Measurements from ENCODE around the gene HTRA3. TPM values are rescaled to one million over a fixed set of nuclear protein-coding genes. Genes with fewer than 3 reads are reported as not detected.

HTRA3 gene
- total RNA-seq, 1 experiment from 2014 or later: 2.3 TPM

DNA sequence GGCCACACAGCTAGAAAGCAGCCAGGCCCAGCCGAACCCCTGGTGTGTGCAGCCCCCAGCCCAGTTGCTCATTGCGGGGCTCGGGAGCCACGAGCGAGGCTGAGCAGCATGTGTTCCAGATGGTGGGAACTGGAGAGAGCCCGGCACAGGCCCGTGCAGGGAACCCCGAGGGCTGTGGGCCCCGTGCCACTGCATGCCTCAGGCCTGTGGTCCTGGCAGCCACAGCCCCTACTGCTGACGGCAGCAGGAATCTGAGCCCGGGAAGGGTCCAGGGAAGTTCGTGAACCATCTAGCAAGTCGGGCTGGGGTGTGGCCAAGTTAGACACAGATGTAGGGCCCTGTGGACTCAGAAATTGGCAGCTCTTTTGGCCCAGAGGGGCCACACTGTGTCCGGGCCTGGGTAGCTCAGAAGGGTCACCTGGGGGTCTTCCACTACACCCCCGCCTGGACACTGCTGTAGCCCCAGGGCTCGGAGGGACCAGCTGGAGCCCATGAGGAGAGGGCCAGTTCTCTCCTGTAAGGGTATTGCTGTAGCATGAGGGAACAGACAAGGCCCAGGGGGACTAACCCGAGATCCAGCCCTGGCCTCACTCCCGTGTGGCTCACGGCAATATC, 12.1 kb downstream of the HTRA3 start (continued):
- TF ChIP-seq ZNF532 (CRISPR knock-in tag; IDR thresholded peaks at IDR 0.05; ENCODE audit: borderline replicate concordance) (no peak), ZNF219 (CRISPR knock-in tag; IDR thresholded peaks at IDR 0.05; ENCODE audit: borderline replicate concordance) (no peak)
- TF ChIP-seq, protein P1, sequence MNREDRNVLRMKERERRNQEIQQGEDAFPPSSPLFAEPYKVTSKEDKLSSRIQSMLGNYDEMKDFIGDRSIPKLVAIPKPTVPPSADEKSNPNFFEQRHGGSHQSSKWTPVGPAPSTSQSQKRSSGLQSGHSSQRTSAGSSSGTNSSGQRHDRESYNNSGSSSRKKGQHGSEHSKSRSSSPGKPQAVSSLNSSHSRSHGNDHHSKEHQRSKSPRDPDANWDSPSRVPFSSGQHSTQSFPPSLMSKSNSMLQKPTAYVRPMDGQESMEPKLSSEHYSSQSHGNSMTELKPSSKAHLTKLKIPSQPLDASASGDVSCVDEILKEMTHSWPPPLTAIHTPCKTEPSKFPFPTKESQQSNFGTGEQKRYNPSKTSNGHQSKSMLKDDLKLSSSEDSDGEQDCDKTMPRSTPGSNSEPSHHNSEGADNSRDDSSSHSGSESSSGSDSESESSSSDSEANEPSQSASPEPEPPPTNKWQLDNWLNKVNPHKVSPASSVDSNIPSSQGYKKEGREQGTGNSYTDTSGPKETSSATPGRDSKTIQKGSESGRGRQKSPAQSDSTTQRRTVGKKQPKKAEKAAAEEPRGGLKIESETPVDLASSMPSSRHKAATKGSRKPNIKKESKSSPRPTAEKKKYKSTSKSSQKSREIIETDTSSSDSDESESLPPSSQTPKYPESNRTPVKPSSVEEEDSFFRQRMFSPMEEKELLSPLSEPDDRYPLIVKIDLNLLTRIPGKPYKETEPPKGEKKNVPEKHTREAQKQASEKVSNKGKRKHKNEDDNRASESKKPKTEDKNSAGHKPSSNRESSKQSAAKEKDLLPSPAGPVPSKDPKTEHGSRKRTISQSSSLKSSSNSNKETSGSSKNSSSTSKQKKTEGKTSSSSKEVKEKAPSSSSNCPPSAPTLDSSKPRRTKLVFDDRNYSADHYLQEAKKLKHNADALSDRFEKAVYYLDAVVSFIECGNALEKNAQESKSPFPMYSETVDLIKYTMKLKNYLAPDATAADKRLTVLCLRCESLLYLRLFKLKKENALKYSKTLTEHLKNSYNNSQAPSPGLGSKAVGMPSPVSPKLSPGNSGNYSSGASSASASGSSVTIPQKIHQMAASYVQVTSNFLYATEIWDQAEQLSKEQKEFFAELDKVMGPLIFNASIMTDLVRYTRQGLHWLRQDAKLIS (CRISPR knock-in tag; IDR thresholded peaks at IDR 0.05; ENCODE audit: borderline replicate concordance): no peak

DNA sequence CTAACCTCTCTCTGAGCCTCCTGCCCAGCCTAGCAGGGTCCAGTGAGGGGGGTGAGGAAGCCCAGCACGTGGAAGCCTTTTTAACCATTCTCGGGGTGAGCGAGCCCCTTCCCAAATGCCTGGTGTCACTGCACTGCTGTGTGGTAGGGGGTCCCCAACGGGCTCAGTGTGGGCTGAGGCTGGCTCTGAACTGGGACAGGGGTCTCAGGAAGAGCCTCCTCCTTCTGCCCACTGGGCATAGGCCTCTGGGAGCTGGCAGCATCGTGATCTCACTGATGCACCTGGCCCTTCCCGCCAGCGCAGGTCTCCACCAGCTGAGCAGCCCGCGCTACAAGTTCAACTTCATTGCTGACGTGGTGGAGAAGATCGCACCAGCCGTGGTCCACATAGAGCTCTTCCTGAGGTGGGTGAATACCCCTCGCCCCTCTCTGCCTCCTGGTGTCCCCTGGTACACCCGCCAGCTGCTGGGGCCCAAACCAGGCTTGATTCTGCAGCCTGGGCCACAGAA, 12.6 kb downstream of the HTRA3 start:
- no peaks in the 10 kb centered on the region for H3K36me3 Mint-ChIP-seq
- H3K27me3 Mint-ChIP-seq (ENCODE audit: low read depth): no peaks in the 10 kb centered on the region
- ChIA-PET POLR2A (no interaction called here), CTCF (interaction anchor here (1.1 to 1.5 kb wide), 2 partner anchors 15 to 105 kb away, joined by 5 to 7 read pairs; no protein-coding TSS in a partner anchor)
- DNase-seq (ENCODE audit: low spot score) (no peak), ATAC-seq (no peak)
- H3K9me3 Mint-ChIP-seq: no peaks in the 10 kb centered on the region
- no peak overlapping the region for H3K4me3 Mint-ChIP-seq
- no peaks in the 10 kb centered on the region for H3K4me1 Mint-ChIP-seq
- no peak for TF ChIP-seq ATF6 (CRISPR knock-in tag; IDR thresholded peaks at IDR 0.05)
- no peak for TF ChIP-seq GRHL2 (CRISPR knock-in tag; IDR thresholded peaks at IDR 0.05; ENCODE audit: insufficient replicate concordance, severe bottlenecking)
- TF ChIP-seq SMAD3 (CRISPR knock-in tag; IDR thresholded peaks at IDR 0.05; ENCODE audit: borderline replicate concordance): no peak
- TF ChIP-seq, protein P2, sequence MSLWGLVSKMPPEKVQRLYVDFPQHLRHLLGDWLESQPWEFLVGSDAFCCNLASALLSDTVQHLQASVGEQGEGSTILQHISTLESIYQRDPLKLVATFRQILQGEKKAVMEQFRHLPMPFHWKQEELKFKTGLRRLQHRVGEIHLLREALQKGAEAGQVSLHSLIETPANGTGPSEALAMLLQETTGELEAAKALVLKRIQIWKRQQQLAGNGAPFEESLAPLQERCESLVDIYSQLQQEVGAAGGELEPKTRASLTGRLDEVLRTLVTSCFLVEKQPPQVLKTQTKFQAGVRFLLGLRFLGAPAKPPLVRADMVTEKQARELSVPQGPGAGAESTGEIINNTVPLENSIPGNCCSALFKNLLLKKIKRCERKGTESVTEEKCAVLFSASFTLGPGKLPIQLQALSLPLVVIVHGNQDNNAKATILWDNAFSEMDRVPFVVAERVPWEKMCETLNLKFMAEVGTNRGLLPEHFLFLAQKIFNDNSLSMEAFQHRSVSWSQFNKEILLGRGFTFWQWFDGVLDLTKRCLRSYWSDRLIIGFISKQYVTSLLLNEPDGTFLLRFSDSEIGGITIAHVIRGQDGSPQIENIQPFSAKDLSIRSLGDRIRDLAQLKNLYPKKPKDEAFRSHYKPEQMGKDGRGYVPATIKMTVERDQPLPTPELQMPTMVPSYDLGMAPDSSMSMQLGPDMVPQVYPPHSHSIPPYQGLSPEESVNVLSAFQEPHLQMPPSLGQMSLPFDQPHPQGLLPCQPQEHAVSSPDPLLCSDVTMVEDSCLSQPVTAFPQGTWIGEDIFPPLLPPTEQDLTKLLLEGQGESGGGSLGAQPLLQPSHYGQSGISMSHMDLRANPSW (CRISPR knock-in tag; conservative IDR thresholded peaks at IDR 0.05; ENCODE audit: low read depth): no peak
- no peak for TF ChIP-seq TCF7 (CRISPR knock-in tag; IDR thresholded peaks at IDR 0.05; ENCODE audit: low read depth)
- no peak for TF ChIP-seq ZBTB21 (CRISPR knock-in tag; IDR thresholded peaks at IDR 0.05; ENCODE audit: borderline replicate concordance)
- TF ChIP-seq SP1 (CRISPR knock-in tag; conservative IDR thresholded peaks at IDR 0.05): no peak
- TF ChIP-seq KAT7 (CRISPR knock-in tag; IDR thresholded peaks at IDR 0.05; ENCODE audit: borderline replicate concordance): no peak
- no peak for TF ChIP-seq FOXJ3 (CRISPR knock-in tag; IDR thresholded peaks at IDR 0.05; ENCODE audit: borderline replicate concordance)
- TF ChIP-seq ZNF423 (CRISPR knock-in tag; IDR thresholded peaks at IDR 0.05): no peak
- no peak overlapping the region for H3K27ac Mint-ChIP-seq
